BJ (cell line): ENCODE results near the gene PI4KB. TPM values are rescaled to one million over a fixed set of nuclear protein-coding genes. Genes with fewer than 3 reads are reported as not detected.

Experiments
- CTCF ChIA-PET: fragments of 350-600 bp; formaldehyde crosslinking; extraction: SDS; loops from one replicate; lab custom pipeline; 2021; ENCODE audit warnings: antibody characterized with exemption, inconsistent platforms; lab: Yijun Ruan, JAX
- POLR2A ChIA-PET: fragments of 300-600 bp; sonication (Branson Sonifier 250); formaldehyde crosslinking; extraction: SDS; loops from one replicate; lab custom pipeline; 2021; ENCODE audit warnings: antibody characterized with exemption; lab: Charles Lee
- DNase-seq: peaks from one replicate; pipeline ENCODE4 v3.0.0-alpha.2; 2011; ENCODE audit warnings: low read depth
- H3K27me3 ChIP-seq: 2 replicates; pipeline ENCODE4 v1.6.0; 2011; ENCODE audit warnings: low read length; ENCODE audit not compliant: control insufficient read depth, insufficient read depth
- H3K36me3 ChIP-seq: 2 replicates; pipeline ENCODE4 v1.5.1; 2011; ENCODE audit warnings: low read length; ENCODE audit not compliant: control insufficient read depth, insufficient read depth
- H3K4me3 ChIP-seq: 2 replicates; pipeline ENCODE4 v1.5.1; 2011; ENCODE audit warnings: low read depth, mild to moderate bottlenecking, control low read depth, low read length
- polyA plus RNA-seq: library from polyadenylated mRNA; depleted of rRNA; stranded (reverse); fragments of >200 nt; gene quantifications from 2 replicates; pipeline ENCODE4 v1.2.3, GENCODE V29; 2011
- TF ChIP-seq, protein P1 (sequence below): IDR thresholded peaks from 2 replicates; pipeline ENCODE4 v1.5.1; 2011; ENCODE audit warnings: low read depth, mild to moderate bottlenecking, control low read depth, inconsistent platforms, low read length, moderate library complexity; ENCODE audit not compliant: insufficient read depth

PI4KB gene
- polyA plus RNA-seq, 1 experiment: 98.2 TPM

- ChIA-PET CTCF (no interaction called here), POLR2A (no interaction called here)
- TF ChIP-seq, protein P1, sequence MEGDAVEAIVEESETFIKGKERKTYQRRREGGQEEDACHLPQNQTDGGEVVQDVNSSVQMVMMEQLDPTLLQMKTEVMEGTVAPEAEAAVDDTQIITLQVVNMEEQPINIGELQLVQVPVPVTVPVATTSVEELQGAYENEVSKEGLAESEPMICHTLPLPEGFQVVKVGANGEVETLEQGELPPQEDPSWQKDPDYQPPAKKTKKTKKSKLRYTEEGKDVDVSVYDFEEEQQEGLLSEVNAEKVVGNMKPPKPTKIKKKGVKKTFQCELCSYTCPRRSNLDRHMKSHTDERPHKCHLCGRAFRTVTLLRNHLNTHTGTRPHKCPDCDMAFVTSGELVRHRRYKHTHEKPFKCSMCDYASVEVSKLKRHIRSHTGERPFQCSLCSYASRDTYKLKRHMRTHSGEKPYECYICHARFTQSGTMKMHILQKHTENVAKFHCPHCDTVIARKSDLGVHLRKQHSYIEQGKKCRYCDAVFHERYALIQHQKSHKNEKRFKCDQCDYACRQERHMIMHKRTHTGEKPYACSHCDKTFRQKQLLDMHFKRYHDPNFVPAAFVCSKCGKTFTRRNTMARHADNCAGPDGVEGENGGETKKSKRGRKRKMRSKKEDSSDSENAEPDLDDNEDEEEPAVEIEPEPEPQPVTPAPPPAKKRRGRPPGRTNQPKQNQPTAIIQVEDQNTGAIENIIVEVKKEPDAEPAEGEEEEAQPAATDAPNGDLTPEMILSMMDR: no peak
- Histone ChIP-seq H3K4me3 (no peak overlapping the region), H3K27me3 (no peaks in the 10 kb centered on the region), H3K36me3 (peaks cover 41% of the 10 kb centered on the region)
- no peak for DNase-seq
These were observed 40.4 kb downstream of the PI4KB start for GRCh38 chr1:151286619-151287340.

- Histone ChIP-seq H3K27me3 (no peaks in the 10 kb centered on the region), H3K36me3 (peaks cover 28% of the 10 kb centered on the region), H3K4me3 (no peak overlapping the region; the same call in 1 of the 2 replicates)
- ChIA-PET CTCF (interaction anchor here (0.6 to 2.3 kb wide), 4 partner anchors 9 to 57 kb away, joined by 3 to 14 read pairs (median 5); no protein-coding TSS in a partner anchor), POLR2A (interaction anchor here (0.6 kb wide), 1 partner anchor 43 kb away, joined by 3 read pairs; the partner anchor contains the start of gene PI4KB)
- DNase-seq: no peak
- TF ChIP-seq, protein P1: no peak
These were observed 43.1 kb downstream of the PI4KB start for GRCh38 chr1:151284013-151284577.

GRCh38 chr1:151282883-151283725 lies 44.1 kb downstream of the PI4KB start:
- POLR2A ChIA-PET: interaction anchor here (0.5 to 0.6 kb wide), 2 partner anchors 44 to 118 kb away, joined by 3 to 11 read pairs; partner anchors contain the start of genes LYSMD1 and PI4KB
- DNase-seq: no peak
- TF ChIP-seq, protein P1: no peak
- Histone ChIP-seq H3K36me3 (peaks cover 20% of the 10 kb centered on the region), H3K4me3 (peak overlapping the region; percentile 92), H3K27me3 (no peaks in the 10 kb centered on the region)
- CTCF ChIA-PET: interaction anchor here (0.7 to 2.3 kb wide), 4 partner anchors 10 to 58 kb away, joined by 3 to 14 read pairs (median 5); no protein-coding TSS in a partner anchor

GRCh38 chr1:151281969-151282882 lies 45.0 kb downstream of the PI4KB start, which contains the start of gene ZNF687:
Gene ZNF687 (plus strand): TSS chr1:151282299. CDS start chr1:151286292, 3,993 bp downstream.
- H3K4me3 ChIP-seq: peak within 1 kb of the TSS; percentile 92
- CTCF ChIA-PET: interaction anchor here (0.7 to 2.2 kb wide), 6 partner anchors 14 to 87 kb away, joined by 4 to 8 read pairs (median 4); no protein-coding TSS in a partner anchor
- peak; percentile 99 for DNase-seq
- H3K27me3 ChIP-seq: no peaks in the 10 kb centered on the region
- TF ChIP-seq, protein P1: 0 out of 2 replicates have a peak, but pooled peaks have one; percentile 3
- peaks cover 11% of the 10 kb centered on the region for H3K36me3 ChIP-seq
- POLR2A ChIA-PET: interaction anchor here (0.5 to 0.9 kb wide), 3 partner anchors 28 to 221 kb away, joined by 4 to 15 read pairs (median 11); partner anchors contain the start of genes LYSMD1 and PSMD4
